Stomach smooth muscle (tissue), 2 donors: Measurements from ENCODE around the gene SLC44A3.

Experiments used
- H3K27ac ChIP-seq: one replicate; pipeline ENCODE4 v1.7.0; 2013; ENCODE audit warnings: mild to moderate bottlenecking, low read length, inconsistent platforms
- H3K27me3 ChIP-seq, 2 donors: one replicate each; pipeline ENCODE4 v1.7.0; 2013; ENCODE audit warnings: low read length in 2 of 2; ENCODE audit not compliant: insufficient read depth in 2 of 2, control insufficient read depth in 1 of 2
- H3K36me3 ChIP-seq, 2 donors: one replicate each; pipeline ENCODE4 v1.7.0; 2013; ENCODE audit warnings: low read length in 2 of 2; ENCODE audit not compliant: control insufficient read depth in 2 of 2, insufficient read depth in 2 of 2
- H3K4me1 ChIP-seq: one replicate; pipeline ENCODE4 v1.7.0; 2013; ENCODE audit warnings: low read length; ENCODE audit not compliant: control insufficient read depth, insufficient read depth
- H3K4me3 ChIP-seq, 2 donors: one replicate each; pipeline ENCODE4 v1.7.0; 2013; ENCODE audit warnings: low read length in 2 of 2
- H3K9ac ChIP-seq, 2 donors: one replicate each; pipeline ENCODE4 v1.7.0; 2013; ENCODE audit warnings: low read length in 2 of 2, mild to moderate bottlenecking in 1 of 2
- H3K9me3 ChIP-seq, 2 donors: one replicate each; pipeline ENCODE4 v1.7.0; 2013; ENCODE audit warnings: low read length in 2 of 2; ENCODE audit not compliant: control insufficient read depth in 2 of 2
- donor health status: healthy.
- donor health status: Pancreatic carcinoma.

The SLC44A3 gene

DNA sequence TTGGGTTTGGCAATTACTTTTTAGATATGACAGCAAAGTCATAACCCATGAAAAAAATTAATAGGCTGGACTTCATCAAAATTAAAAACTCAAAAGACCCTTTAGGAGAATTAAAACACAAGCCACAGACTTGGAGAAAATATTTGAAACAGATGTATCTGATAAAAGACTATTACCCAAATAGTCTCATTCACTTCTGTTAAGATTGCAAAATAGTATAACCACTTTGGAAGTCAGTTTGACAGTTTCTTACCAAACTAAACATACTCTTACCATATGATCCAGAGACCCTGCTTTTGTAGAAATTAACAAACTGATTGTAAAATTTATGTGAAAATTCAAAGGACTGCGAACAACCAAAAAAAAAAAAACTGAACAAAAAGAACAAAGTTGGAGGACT, 32.5 kb upstream of the SLC44A3 start:
- Histone ChIP-seq H3K4me3 (no peak overlapping the region), H3K27ac (no peak overlapping the region), H3K27me3 (no peaks in the 10 kb centered on the region), H3K36me3 (no peaks in the 10 kb centered on the region), H3K9me3 (no peaks in the 10 kb centered on the region), H3K9ac (no peak overlapping the region), H3K4me1 (peaks cover 10% of the 10 kb centered on the region)

DNA sequence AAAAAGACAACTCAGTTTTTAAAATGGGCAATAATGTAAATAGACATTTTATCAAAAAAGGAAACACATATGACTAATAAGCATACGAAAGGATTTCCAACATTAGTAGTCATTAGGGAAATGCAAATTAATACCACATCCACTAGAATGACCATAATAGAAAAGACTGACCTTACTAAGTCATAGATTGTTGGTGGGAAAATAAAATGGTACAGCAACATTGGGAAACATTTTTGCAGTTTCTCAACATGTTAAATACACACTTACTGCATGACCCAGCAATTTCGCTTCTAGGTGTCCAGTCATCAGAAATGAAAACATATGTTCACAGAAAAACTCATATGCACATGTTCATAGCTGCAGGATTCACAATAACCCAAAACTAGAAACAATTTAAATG, 29.9 kb upstream of the SLC44A3 start:
- Histone ChIP-seq H3K9me3 (no peaks in the 10 kb centered on the region), H3K27me3 (no peaks in the 10 kb centered on the region), H3K27ac (no peak overlapping the region), H3K4me1 (peaks cover 8% of the 10 kb centered on the region), H3K36me3 (no peaks in the 10 kb centered on the region), H3K9ac (no peak overlapping the region), H3K4me3 (no peak overlapping the region)

DNA sequence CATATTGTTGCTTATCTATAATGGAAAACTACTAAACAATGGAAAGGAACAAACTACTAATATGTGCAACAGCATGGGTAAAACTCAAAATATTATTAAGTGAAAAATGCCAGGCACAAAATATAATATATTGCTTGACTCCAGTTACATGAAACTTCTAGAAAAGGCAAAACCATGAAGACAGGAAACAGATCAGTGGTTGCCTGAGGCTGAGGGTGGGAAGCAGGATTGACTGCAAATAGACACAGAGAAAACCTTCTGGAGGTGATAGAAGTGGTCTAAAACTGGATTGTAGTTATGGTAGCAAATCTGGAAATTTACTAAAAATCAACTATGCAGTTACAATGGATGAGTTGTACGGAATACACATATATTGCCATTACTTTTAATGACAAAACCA, 29.5 kb upstream of the SLC44A3 start:
- Histone ChIP-seq H3K4me3 (no peak overlapping the region), H3K9me3 (no peaks in the 10 kb centered on the region), H3K4me1 (peaks cover 8% of the 10 kb centered on the region), H3K36me3 (no peaks in the 10 kb centered on the region), H3K9ac (no peak overlapping the region), H3K27me3 (no peaks in the 10 kb centered on the region), H3K27ac (no peak overlapping the region)

DNA sequence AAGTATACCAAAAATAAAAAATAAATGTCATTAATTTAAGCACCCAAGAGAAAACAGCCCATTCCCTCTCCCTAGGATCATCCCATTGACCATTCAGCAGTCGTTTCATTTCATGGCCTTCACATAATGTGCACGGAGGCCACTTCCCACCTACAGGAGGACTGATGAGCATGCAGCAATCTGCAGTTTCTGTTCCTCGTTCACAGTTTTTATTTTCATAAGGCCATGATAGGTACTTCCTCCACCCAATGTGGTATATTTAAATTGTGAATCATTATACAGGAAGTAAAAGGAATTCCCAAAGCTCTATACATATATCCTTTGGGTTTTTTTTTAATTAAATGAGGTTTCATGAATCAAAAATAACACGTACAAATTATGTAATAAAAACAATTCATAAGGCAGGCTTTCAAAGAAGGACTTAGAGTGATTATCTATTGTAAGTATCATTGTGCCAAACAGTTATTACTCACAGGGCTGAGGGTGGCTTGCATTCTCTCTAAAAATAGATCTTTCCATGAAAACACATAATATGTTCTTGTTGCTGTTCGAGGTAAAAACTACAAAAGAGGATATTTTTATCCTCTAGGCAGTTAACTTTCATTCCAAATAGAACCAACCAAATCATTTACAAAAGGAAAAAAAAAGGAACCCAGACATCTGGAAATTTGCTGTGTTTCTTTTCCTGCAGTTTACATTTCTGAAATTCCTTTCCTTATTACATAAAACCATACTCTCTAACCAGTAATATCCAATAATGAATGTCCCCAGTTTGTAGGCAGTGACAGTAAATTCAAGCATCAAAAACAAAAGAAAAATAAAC, 27.5 kb upstream of the SLC44A3 start:
- no peaks in the 10 kb centered on the region for H3K36me3 ChIP-seq
- no peak overlapping the region for H3K9ac ChIP-seq
- peak overlapping the region in 1 of 2 donors; percentile 0 for H3K4me3 ChIP-seq
- peaks cover 8% of the 10 kb centered on the region for H3K4me1 ChIP-seq
- H3K27ac ChIP-seq: no peak overlapping the region
- no peaks in the 10 kb centered on the region for H3K9me3 ChIP-seq
- H3K27me3 ChIP-seq: no peaks in the 10 kb centered on the region

DNA sequence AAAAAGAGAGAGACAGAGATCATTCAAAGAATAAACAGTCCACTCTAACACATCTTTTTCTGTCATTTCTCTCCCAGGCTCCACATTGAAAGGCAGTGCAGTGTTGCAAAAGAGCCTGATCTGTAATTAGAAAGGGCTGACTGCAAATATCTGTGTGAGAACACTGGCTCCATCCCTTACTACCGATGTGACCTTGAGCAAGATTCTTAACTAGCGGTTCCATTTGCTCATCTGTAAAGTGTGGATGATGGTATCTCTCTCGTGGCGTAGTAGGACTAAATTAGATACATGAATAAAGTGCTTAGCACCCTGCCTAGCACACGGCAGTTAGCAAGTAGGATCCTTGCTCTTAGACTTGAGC, 26.9 kb upstream of the SLC44A3 start:
- Histone ChIP-seq H3K9ac (no peak overlapping the region), H3K4me3 (peak overlapping the region in 1 of 2 donors; percentile 0), H3K27ac (peak overlapping the region; percentile 46), H3K4me1 (peaks cover 8% of the 10 kb centered on the region), H3K27me3 (no peaks in the 10 kb centered on the region), H3K36me3 (no peaks in the 10 kb centered on the region), H3K9me3 (no peaks in the 10 kb centered on the region)

DNA sequence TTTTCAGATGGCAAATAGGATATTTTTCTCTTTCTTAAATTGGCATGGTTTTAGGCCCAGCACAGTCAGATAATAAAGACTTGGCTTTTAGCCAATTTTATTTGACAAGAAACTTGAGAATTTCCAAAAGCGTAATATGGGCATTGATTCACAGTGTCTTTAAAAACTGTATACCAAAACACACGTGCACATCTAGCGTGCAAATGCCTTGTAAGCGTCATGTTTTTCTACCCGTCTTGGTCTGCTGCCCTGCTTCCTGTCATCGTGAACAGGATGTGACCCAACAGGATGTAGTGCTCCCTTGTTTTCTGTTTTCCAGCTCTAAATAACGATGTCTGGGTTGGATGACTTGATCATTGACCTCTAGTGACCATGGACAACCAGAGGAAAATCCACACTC, 24.7 kb upstream of the SLC44A3 start:
- Histone ChIP-seq H3K4me3 (no peak overlapping the region), H3K27ac (no peak overlapping the region), H3K36me3 (no peaks in the 10 kb centered on the region)

DNA sequence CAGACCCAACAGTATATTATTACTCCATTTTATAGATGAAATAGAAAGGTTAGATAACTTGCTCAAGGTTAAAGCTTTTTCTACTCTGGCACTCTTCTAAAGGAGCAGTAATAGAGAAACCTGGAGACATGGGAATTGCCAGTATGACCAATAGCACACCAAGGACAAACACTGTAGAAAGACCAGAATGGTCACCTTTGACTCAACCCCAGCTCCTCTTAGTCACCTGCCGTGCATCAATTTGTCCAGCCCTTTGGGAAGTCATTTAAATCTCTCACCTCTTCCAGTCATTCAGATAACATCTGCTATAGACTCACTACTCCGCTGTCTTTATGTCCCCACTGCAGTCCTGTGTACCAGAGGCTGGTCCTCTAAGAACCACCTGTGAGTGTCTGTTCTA, 23.9 kb upstream of the SLC44A3 start:
- Histone ChIP-seq H3K27me3 (no peaks in the 10 kb centered on the region), H3K4me1 (peaks cover 8% of the 10 kb centered on the region), H3K9me3 (no peaks in the 10 kb centered on the region), H3K36me3 (no peaks in the 10 kb centered on the region), H3K27ac (no peak overlapping the region), H3K4me3 (no peak overlapping the region), H3K9ac (no peak overlapping the region)

More for the DNA sequence above, 24.7 kb upstream of the SLC44A3 start:
- H3K9ac ChIP-seq: no peak overlapping the region
- no peaks in the 10 kb centered on the region for H3K9me3 ChIP-seq
- peaks cover 8% of the 10 kb centered on the region for H3K4me1 ChIP-seq
- H3K27me3 ChIP-seq: no peaks in the 10 kb centered on the region

DNA sequence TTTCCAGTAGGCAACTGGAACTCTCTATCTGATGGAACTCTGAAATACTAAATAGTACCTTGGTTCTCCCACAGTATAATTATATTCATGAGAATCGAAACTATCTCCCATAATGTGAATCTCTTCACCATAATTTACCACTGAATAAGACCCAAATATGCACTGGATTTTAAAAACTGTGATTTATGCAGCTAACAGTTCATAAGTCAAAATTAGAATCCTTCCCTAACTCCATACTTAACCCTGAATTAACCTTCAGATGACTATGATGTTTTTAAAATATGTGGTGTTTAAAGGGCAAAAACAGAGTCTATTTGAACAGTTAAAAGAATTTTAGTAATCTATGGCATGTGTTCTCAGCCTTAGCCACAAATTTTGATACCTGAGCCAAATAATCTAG, 22.9 kb upstream of the SLC44A3 start:
- Histone ChIP-seq H3K4me3 (no peak overlapping the region), H3K36me3 (no peaks in the 10 kb centered on the region), H3K9me3 (no peaks in the 10 kb centered on the region), H3K4me1 (peaks cover 12% of the 10 kb centered on the region), H3K27ac (no peak overlapping the region), H3K9ac (no peak overlapping the region), H3K27me3 (no peaks in the 10 kb centered on the region)

DNA sequence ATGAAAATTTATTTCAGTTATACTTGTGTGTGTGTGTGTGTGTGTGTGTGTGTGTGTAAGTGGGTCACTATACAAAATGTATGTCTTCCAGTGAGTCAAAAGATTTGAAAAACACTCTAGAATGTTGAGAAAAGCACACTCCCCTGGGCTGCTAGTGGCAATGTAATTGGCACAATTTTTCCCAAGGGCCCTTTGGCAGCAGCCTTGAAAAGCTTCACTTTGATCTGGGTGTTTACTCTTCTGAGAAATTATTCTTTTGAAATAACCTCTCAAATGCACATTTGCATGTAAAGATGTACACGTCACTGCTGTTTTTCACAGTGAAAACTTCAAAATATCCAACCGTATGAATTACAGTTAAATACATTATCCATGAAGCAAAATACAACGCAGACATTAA, 22.1 kb upstream of the SLC44A3 start:
- Histone ChIP-seq H3K27ac (no peak overlapping the region), H3K9ac (no peak overlapping the region), H3K4me3 (no peak overlapping the region), H3K9me3 (no peaks in the 10 kb centered on the region), H3K27me3 (no peaks in the 10 kb centered on the region), H3K4me1 (peaks cover 17% of the 10 kb centered on the region), H3K36me3 (no peaks in the 10 kb centered on the region)

DNA sequence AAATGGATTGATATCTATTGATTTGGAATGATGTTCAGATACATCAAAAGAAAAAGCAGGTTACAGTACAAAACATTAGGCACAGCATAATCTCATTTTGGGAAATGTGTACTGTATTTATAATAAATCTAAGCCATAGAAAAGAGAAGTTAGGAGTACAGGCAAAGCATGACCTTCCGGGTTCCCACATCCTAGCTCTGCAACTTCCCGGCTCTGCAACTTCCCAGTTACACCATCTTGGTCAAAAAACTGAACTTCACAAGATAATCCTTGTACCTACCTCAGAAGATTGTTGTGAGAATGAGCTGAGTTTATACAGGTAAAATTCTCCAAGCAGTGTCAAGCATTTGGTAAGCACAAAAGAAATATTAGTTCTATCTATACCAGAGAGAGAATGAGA, 21.7 kb upstream of the SLC44A3 start:
- H3K4me1 ChIP-seq: peaks cover 13% of the 10 kb centered on the region
- no peak overlapping the region for H3K27ac ChIP-seq
- no peaks in the 10 kb centered on the region for H3K36me3 ChIP-seq
- no peaks in the 10 kb centered on the region for H3K9me3 ChIP-seq
- no peaks in the 10 kb centered on the region for H3K27me3 ChIP-seq
- H3K9ac ChIP-seq: no peak overlapping the region
- H3K4me3 ChIP-seq: no peak overlapping the region

DNA sequence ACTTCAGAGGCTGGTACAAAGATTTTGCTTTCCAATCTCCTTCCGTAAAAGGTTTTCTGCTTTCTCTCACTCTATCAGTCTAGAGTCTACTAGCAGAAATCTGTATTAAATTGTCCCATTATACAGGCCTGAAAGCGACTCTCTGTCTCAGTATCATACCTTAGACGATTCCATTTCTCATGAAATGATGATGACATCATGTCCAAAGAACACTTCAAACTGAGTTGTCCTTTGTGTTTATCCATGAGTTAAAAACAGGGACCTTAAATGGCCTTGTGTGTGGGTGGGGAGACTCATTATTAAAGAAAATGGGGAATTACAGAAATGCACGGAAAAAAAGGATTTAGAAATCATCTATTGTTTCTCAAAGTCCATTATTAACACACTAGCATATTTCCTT, 21.0 kb upstream of the SLC44A3 start:
- Histone ChIP-seq H3K27me3 (no peaks in the 10 kb centered on the region), H3K27ac (no peak overlapping the region), H3K4me1 (peaks cover 9% of the 10 kb centered on the region), H3K9me3 (no peaks in the 10 kb centered on the region), H3K4me3 (no peak overlapping the region), H3K9ac (no peak overlapping the region), H3K36me3 (no peaks in the 10 kb centered on the region)
